Uterus (tissue), 4 donors: ENCODE results near the gene TRPV3. TPM values are rescaled to one million over a fixed set of nuclear protein-coding genes. Genes with fewer than 3 reads are reported as not detected.

Source experiments
- DNase-seq, 2 donors: peaks; one replicate each; pipeline ENCODE4 v3.0.0-alpha.2; 2019 to 2020
- H3K27ac ChIP-seq, 2 donors: fragments of 200-600 bp; sonication (generic); 1 replicate in 1 of 2; 2 replicates in 1 of 2; pipeline ENCODE4 v1.5.1; 2016 to 2018
- H3K27me3 ChIP-seq, 2 donors: fragments of 200-600 bp; sonication (generic); one replicate each; pipeline ENCODE4 v1.5.1; 2018 to 2019; ENCODE audit warnings: control low read depth in 1 of 2
- H3K36me3 ChIP-seq, 2 donors: fragments of 200-600 bp; sonication (generic); one replicate each; pipeline ENCODE4 v1.5.1; 2019; ENCODE audit warnings: control low read depth in 1 of 2
- H3K4me1 ChIP-seq, 2 donors: fragments of 200-600 bp; sonication (generic); one replicate each; pipeline ENCODE4 v1.5.1; 2018 to 2019; ENCODE audit warnings: control low read depth in 1 of 2
- H3K4me3 ChIP-seq, 2 donors: fragments of 200-600 bp; sonication (generic); 1 replicate in 1 of 2; 2 replicates in 1 of 2; pipeline ENCODE4 v1.5.1; 2018 to 2019; ENCODE audit warnings: mild to moderate bottlenecking in 1 of 2
- H3K9me3 ChIP-seq, 2 donors: fragments of 200-600 bp; sonication (generic); one replicate each; pipeline ENCODE4 v1.5.1; 2019; ENCODE audit warnings: control low read depth in 1 of 2
- POLR2A ChIP-seq, 2 donors: fragments of 450-650 bp; IDR thresholded peaks; one replicate each; pipeline ENCODE4 v1.6.1; 2016; ENCODE audit warnings: antibody characterized with exemption in 2 of 2, mild to moderate bottlenecking in 1 of 2, moderate library complexity in 1 of 2
- intact Hi-C: fragments of 100-400 bp; cut with DNase I; formaldehyde crosslinking; loops from one replicate; pipeline ENCODE4 v1.15.1; 2023; ENCODE audit warnings: low total_unique reads
- total RNA-seq, 4 donors: library from RNA; depleted of rRNA in 3 of 4; stranded (reverse); fragments of >200 nt in 3 of 4; gene quantifications; one replicate each; pipeline versions ENCODE4 v1.1.0 to v1.2.4, GENCODE V29; 2014 to 2023
- TF ChIP-seq, protein P1 (sequence below), 4 experiments: fragments of 200-600 bp in 2 of 4; fragments of 450-650 bp in 2 of 4; sonication (generic) in 2 of 4; IDR thresholded peaks; one replicate each; pipeline ENCODE4 v1.5.1; 2016 to 2019; ENCODE audit warnings: antibody characterized with exemption in 4 of 4, mild to moderate bottlenecking in 2 of 4, moderate library complexity in 1 of 4
- donor health status: DM: yes; HTN: yes; CAD: no.

Gene TRPV3
- total RNA-seq, 4 donors from 2014 or later, result 0.88 to 1.5 TPM; not detected in 2

DNA sequence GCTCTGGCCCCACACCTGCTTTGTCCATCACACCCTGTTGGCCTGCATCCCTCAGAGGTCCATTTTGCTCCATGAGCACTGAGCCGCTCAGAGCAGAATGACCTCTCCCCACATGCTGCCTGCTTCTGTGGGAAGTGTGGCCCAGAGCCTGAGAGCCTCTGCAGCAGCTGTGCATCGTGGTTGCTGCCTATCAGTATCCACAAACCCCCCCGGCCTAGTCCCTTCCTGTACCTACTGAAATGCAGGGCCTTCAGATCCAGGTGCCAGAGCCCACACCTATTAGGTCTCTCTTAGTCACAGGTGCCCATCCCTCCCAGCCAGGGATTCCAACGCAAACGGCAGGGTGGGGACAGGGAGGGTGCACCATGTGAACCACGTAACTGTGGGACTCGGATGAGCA is 16.6 kb upstream of the TRPV3 start:
- Histone ChIP-seq H3K4me1 (no peaks in the 10 kb centered on the region), H3K4me3 (no peak overlapping the region), H3K27me3 (no peaks in the 10 kb centered on the region), H3K9me3 (no peaks in the 10 kb centered on the region), H3K36me3 (no peaks in the 10 kb centered on the region), H3K27ac (no peak overlapping the region)
- no peak for DNase-seq
- intact Hi-C loops, result no loop called here
- TF ChIP-seq POLR2A (IDR thresholded peaks at IDR 0.05), result no peak
- TF ChIP-seq, protein P1, sequence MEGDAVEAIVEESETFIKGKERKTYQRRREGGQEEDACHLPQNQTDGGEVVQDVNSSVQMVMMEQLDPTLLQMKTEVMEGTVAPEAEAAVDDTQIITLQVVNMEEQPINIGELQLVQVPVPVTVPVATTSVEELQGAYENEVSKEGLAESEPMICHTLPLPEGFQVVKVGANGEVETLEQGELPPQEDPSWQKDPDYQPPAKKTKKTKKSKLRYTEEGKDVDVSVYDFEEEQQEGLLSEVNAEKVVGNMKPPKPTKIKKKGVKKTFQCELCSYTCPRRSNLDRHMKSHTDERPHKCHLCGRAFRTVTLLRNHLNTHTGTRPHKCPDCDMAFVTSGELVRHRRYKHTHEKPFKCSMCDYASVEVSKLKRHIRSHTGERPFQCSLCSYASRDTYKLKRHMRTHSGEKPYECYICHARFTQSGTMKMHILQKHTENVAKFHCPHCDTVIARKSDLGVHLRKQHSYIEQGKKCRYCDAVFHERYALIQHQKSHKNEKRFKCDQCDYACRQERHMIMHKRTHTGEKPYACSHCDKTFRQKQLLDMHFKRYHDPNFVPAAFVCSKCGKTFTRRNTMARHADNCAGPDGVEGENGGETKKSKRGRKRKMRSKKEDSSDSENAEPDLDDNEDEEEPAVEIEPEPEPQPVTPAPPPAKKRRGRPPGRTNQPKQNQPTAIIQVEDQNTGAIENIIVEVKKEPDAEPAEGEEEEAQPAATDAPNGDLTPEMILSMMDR (IDR thresholded peaks at IDR 0.05), result no peak

DNA sequence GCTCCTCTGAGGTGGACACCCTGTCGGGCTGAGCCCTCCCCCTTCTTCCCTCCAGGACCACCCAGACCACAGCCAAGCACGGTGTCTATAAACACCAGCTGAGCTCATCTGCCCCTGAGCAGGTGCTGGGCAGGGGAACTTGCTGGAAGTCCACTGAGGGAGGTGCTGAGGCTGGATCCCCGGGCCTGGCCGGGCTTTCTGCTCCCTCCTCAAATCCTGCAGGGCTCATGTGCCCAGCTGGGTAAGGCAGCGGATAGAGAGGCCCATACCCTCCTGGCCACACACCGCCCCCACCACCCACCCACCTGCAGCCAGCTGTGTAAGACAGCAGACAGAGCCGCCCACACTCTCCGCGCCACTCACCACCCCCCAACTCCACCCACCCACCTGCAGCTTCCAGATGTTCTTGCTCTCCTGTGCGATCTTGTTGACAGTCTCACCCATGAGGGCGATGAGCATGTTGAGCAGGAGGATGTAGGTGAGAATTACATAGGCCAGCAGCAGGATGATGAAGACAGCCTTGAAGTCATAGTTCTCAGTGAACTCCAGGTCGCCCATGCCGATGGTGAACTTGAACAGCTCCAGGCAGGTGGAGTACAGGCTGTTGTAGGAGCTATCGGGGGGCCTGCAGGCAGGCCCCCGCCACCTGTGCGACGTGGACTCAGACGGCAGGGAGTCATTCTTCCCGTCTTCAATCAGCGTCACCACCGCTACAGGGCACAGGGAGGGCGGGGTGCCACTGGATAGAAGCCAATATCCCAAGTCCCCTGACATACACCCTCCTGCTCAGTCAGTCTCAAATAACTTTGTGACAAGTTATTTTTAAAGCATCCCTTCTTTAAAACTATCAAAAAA is 15.9 kb upstream of the TRPV3 start:
- Histone ChIP-seq H3K36me3 (no peaks in the 10 kb centered on the region), H3K27ac (no peak overlapping the region), H3K4me1 (no peaks in the 10 kb centered on the region), H3K27me3 (no peaks in the 10 kb centered on the region), H3K4me3 (no peak overlapping the region), H3K9me3 (no peaks in the 10 kb centered on the region)
- no peak for DNase-seq
- intact Hi-C loops, result no loop called here
- TF ChIP-seq, protein P1 (IDR thresholded peaks at IDR 0.05), result no peak
- no peak for TF ChIP-seq POLR2A (IDR thresholded peaks at IDR 0.05)

DNA sequence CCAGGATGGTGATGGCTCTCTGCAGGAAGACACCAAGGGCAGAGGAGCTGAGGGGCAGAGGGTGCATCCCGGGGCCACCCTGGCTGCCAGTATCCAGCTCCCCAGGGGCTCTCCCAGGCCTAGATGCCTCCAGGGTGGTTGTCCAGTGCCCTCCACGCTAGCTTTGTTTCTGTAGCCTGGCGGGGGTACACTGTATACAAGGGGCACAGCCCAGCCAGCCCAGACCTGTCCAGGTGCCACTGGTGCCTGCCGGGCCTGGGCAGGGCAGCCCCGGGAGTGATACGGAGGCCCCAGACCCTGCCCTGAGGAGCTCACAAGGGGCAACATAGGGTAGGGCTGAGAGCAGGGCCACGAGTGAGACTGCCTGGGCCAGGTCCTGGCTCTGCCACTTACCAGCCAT is 14.6 kb upstream of the TRPV3 start:
- Histone ChIP-seq H3K9me3 (no peaks in the 10 kb centered on the region), H3K27me3 (no peaks in the 10 kb centered on the region), H3K27ac (no peak overlapping the region), H3K4me1 (no peaks in the 10 kb centered on the region), H3K4me3 (no peak overlapping the region), H3K36me3 (no peaks in the 10 kb centered on the region)
- intact Hi-C loops, result no loop called here
- no peak for TF ChIP-seq POLR2A (IDR thresholded peaks at IDR 0.05)
- TF ChIP-seq, protein P1 (IDR thresholded peaks at IDR 0.05), result no peak
- no peak for DNase-seq

DNA sequence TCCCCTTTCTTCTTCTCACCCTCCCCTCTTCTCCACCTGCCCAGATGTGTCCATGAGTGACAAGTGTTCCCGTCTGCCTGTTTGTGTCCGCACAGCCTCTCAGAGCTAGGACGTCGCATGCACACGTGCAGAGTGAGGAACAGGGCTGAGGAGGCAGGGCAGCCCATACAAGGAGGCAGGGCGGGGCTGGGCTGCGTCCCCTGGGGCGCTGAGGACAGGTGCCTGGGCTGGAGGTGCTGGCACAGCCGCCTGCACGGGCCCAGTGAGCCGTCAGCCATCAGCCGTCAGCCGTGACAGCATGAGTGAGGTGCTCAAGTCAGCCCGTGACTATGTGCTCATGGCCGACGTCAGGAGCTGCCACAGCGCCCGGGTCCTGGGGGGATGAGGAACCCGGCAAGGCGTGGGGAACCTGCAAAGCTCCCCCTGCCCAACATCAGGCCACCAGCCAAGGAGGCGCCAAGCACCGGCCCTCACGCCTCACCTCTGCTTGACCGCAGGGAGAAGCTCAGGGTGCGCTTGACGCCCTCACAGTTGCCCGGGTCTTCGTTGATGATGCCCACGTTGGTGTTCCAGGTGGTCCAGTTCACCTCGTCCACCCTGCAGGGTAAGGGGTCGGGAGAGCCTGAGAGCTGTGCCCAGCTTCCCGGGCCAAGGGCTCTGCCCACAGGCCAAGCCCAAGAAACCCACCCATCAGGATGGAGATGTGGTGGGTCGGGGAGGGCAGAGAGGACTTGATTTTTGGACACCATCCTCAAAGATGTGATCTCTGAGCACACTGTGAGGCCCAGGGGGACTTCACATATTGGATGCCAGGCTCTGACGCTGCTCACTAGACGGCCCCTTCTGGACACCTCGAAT is 13.7 kb upstream of the TRPV3 start:
- Histone ChIP-seq H3K4me3 (no peak overlapping the region), H3K27me3 (no peaks in the 10 kb centered on the region), H3K36me3 (no peaks in the 10 kb centered on the region), H3K27ac (no peak overlapping the region), H3K4me1 (no peaks in the 10 kb centered on the region), H3K9me3 (no peaks in the 10 kb centered on the region)
- no peak for DNase-seq
- TF ChIP-seq POLR2A (IDR thresholded peaks at IDR 0.05), result no peak
- TF ChIP-seq, protein P1 (IDR thresholded peaks at IDR 0.05), result no peak
- intact Hi-C loops, result no loop called here
